ENCODE results near the gene DTNA. TPM values are rescaled to one million over a fixed set of nuclear protein-coding genes. Genes with fewer than 3 reads are reported as not detected.
"Not testable (repeated sequence)": the region's sequence is repeated elsewhere in the genome, so short reads cannot be mapped to it uniquely, and the experiment has no call there.

DTNA gene
- total RNA-seq, 1 experiment from 2014 or later, result 0.77 TPM

- DNase-seq (ENCODE audit: low read depth, low spot score) (no peak), ATAC-seq (no peak)
- intact Hi-C loops (cut with micrococcal nuclease; ENCODE audit: unreplicated experiment) (no loop called here), in situ Hi-C loops (cut with HindIII; ENCODE audit: low pct_unique_long_range_greater_than_20kb, low sequenced_read_pairs) (no loop called here)
- TF ChIP-seq POLR2AphosphoS5 (IDR thresholded peaks at IDR 0.05; ENCODE audit: low read depth, low read length) (no peak), SIN3A (IDR thresholded peaks at IDR 0.05; ENCODE audit: borderline replicate concordance, insufficient read depth, low read depth, low read length) (no peak), TCF7L2 (IDR thresholded peaks at IDR 0.05; ENCODE audit: low read depth, low read length) (no peak)
- TF ChIP-seq, protein P1, sequence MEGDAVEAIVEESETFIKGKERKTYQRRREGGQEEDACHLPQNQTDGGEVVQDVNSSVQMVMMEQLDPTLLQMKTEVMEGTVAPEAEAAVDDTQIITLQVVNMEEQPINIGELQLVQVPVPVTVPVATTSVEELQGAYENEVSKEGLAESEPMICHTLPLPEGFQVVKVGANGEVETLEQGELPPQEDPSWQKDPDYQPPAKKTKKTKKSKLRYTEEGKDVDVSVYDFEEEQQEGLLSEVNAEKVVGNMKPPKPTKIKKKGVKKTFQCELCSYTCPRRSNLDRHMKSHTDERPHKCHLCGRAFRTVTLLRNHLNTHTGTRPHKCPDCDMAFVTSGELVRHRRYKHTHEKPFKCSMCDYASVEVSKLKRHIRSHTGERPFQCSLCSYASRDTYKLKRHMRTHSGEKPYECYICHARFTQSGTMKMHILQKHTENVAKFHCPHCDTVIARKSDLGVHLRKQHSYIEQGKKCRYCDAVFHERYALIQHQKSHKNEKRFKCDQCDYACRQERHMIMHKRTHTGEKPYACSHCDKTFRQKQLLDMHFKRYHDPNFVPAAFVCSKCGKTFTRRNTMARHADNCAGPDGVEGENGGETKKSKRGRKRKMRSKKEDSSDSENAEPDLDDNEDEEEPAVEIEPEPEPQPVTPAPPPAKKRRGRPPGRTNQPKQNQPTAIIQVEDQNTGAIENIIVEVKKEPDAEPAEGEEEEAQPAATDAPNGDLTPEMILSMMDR (IDR thresholded peaks at IDR 0.05), result no peak
- TF ChIP-seq, protein P2, sequence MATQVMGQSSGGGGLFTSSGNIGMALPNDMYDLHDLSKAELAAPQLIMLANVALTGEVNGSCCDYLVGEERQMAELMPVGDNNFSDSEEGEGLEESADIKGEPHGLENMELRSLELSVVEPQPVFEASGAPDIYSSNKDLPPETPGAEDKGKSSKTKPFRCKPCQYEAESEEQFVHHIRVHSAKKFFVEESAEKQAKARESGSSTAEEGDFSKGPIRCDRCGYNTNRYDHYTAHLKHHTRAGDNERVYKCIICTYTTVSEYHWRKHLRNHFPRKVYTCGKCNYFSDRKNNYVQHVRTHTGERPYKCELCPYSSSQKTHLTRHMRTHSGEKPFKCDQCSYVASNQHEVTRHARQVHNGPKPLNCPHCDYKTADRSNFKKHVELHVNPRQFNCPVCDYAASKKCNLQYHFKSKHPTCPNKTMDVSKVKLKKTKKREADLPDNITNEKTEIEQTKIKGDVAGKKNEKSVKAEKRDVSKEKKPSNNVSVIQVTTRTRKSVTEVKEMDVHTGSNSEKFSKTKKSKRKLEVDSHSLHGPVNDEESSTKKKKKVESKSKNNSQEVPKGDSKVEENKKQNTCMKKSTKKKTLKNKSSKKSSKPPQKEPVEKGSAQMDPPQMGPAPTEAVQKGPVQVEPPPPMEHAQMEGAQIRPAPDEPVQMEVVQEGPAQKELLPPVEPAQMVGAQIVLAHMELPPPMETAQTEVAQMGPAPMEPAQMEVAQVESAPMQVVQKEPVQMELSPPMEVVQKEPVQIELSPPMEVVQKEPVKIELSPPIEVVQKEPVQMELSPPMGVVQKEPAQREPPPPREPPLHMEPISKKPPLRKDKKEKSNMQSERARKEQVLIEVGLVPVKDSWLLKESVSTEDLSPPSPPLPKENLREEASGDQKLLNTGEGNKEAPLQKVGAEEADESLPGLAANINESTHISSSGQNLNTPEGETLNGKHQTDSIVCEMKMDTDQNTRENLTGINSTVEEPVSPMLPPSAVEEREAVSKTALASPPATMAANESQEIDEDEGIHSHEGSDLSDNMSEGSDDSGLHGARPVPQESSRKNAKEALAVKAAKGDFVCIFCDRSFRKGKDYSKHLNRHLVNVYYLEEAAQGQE (IDR thresholded peaks at IDR 0.05; ENCODE audit: insufficient read depth in 1 of 2, low read depth in 2 of 2, low read length in 1 of 2), result no peak
- no peaks in the 10 kb centered on the region for H3K4me1 ChIP-seq (ENCODE audit: control insufficient read depth, insufficient read depth, low read length)
- no peak overlapping the region for H3K4me3 ChIP-seq (ENCODE audit: low read depth in 2 of 2, low read length in 2 of 2)
- H3K36me3 ChIP-seq (ENCODE audit: control insufficient read depth, insufficient read depth, low read length), result no peaks in the 10 kb centered on the region
- no peaks in the 10 kb centered on the region for H3K9me3 ChIP-seq (ENCODE audit: control insufficient read depth, insufficient read depth, low read depth, low read length)
- ChIA-PET POLR2A (no interaction called here), CTCF (no interaction called here)
- no peak overlapping the region for H3K27ac ChIP-seq (ENCODE audit: low read length)
- no TSS peak for BruUV-seq (replicated peaks)
- H3K27me3 ChIP-seq (ENCODE audit: control insufficient read depth, insufficient read depth, low read length), result no peaks in the 10 kb centered on the region
These were observed 204.0 kb downstream of the DTNA start for GRCh38 chr18:34913837-34914661.

DNA sequence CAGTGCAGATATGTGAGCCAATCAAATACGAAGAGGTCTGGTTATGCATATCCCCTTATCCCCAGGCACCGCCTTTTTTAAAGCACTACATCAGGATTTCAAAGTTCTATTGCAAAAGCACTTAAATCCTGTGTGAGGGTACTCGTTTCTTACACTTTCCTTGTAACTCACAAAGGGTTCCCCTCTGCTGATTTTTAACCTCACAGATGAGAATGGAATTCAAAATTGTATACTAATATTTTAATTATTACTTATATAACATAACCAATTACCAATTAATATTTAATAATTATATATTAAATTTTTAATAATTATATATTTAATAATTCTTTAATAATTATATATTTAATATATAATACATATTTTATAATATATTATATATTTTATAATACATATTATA lies 204.9 kb downstream of the DTNA start:
- no peak overlapping the region for H3K27ac ChIP-seq (ENCODE audit: low read length)
- TF ChIP-seq, protein P2 (IDR thresholded peaks at IDR 0.05; ENCODE audit: insufficient read depth in 1 of 2, low read depth in 2 of 2, low read length in 1 of 2), result no peak
- TF ChIP-seq POLR2AphosphoS5 (IDR thresholded peaks at IDR 0.05; ENCODE audit: low read depth, low read length) (no peak), TCF7L2 (IDR thresholded peaks at IDR 0.05; ENCODE audit: low read depth, low read length) (no peak), SIN3A (IDR thresholded peaks at IDR 0.05; ENCODE audit: borderline replicate concordance, insufficient read depth, low read depth, low read length) (no peak)
- TF ChIP-seq, protein P1 (IDR thresholded peaks at IDR 0.05), result no peak
- H3K4me3 ChIP-seq (ENCODE audit: low read depth in 2 of 2, low read length in 2 of 2), result no peak overlapping the region
- in situ Hi-C loops (cut with HindIII; ENCODE audit: low pct_unique_long_range_greater_than_20kb, low sequenced_read_pairs), result no loop called here
- ChIA-PET CTCF (no interaction called here), POLR2A (no interaction called here)
- no TSS peak for BruUV-seq (replicated peaks)
- no peaks in the 10 kb centered on the region for H3K27me3 ChIP-seq (ENCODE audit: control insufficient read depth, insufficient read depth, low read length)
- no peaks in the 10 kb centered on the region for H3K4me1 ChIP-seq (ENCODE audit: control insufficient read depth, insufficient read depth, low read length)
- intact Hi-C loops (cut with micrococcal nuclease; ENCODE audit: unreplicated experiment), result no loop called here
- no peaks in the 10 kb centered on the region for H3K36me3 ChIP-seq (ENCODE audit: control insufficient read depth, insufficient read depth, low read length)
- H3K9me3 ChIP-seq (ENCODE audit: control insufficient read depth, insufficient read depth, low read depth, low read length), result no peaks in the 10 kb centered on the region
- ATAC-seq, result no peak
- no peak for DNase-seq (ENCODE audit: low read depth, low spot score)

GRCh38 chr18:34916539-34916938 lies 206.4 kb downstream of the DTNA start:
- intact Hi-C loops (cut with micrococcal nuclease; ENCODE audit: unreplicated experiment); ATAC-seq; H3K27ac ChIP-seq (ENCODE audit: low read length); POLR2A ChIA-PET; H3K9me3 ChIP-seq (ENCODE audit: control insufficient read depth, insufficient read depth, low read depth, low read length); in situ Hi-C loops (cut with HindIII; ENCODE audit: low pct_unique_long_range_greater_than_20kb, low sequenced_read_pairs); H3K36me3 ChIP-seq (ENCODE audit: control insufficient read depth, insufficient read depth, low read length); DNase-seq (ENCODE audit: low read depth, low spot score); H3K4me3 ChIP-seq (ENCODE audit: low read depth in 2 of 2, low read length in 2 of 2); CTCF ChIA-PET; BruUV-seq (replicated peaks); H3K4me1 ChIP-seq (ENCODE audit: control insufficient read depth, insufficient read depth, low read length); H3K27me3 ChIP-seq (ENCODE audit: control insufficient read depth, insufficient read depth, low read length): not testable (repeated sequence)

Data from Panc1 (cell line).